IPS-15b (cell line): ENCODE measurements around the gene GRAMD1A.

Source experiments
- H3K27me3 ChIP-seq: one replicate; pipeline ENCODE4 v1.6.1; 2013; ENCODE audit warnings: low read length; ENCODE audit not compliant: control insufficient read depth, insufficient read depth
- H3K36me3 ChIP-seq: one replicate; pipeline ENCODE4 v1.6.1; 2013; ENCODE audit warnings: low read length; ENCODE audit not compliant: control insufficient read depth, insufficient read depth
- H3K4me1 ChIP-seq: one replicate; pipeline ENCODE4 v1.6.1; 2013; ENCODE audit warnings: mild to moderate bottlenecking, low read length; ENCODE audit not compliant: control insufficient read depth, insufficient read depth
- H3K4me3 ChIP-seq: one replicate; pipeline ENCODE4 v1.5.1; 2013; ENCODE audit warnings: low read depth, low read length
- H3K9ac ChIP-seq: one replicate; pipeline ENCODE4 v1.6.1; 2013; ENCODE audit warnings: low read depth, mild to moderate bottlenecking, low read length
- H3K9me3 ChIP-seq: one replicate; pipeline ENCODE4 v1.6.1; 2013; ENCODE audit warnings: mild to moderate bottlenecking, low read length; ENCODE audit not compliant: control insufficient read depth, insufficient read depth

GRAMD1A gene

GRCh38 chr19:35038623-35039512 is 38.7 kb downstream of the GRAMD1A start:
- H3K36me3 ChIP-seq, result peaks cover 8% of the 10 kb centered on the region
- H3K9ac ChIP-seq, result no peak overlapping the region
- H3K4me3 ChIP-seq, result peak overlapping the region; percentile 37
- H3K27me3 ChIP-seq, result no peaks in the 10 kb centered on the region
- no peaks in the 10 kb centered on the region for H3K9me3 ChIP-seq
- peaks cover 4% of the 10 kb centered on the region for H3K4me1 ChIP-seq

- H3K36me3 ChIP-seq, result no peaks in the 10 kb centered on the region
- no peaks in the 10 kb centered on the region for H3K27me3 ChIP-seq
- peak overlapping the region; percentile 60 for H3K9ac ChIP-seq
- peaks cover 13% of the 10 kb centered on the region for H3K4me1 ChIP-seq
- peak overlapping the region; percentile 53 for H3K4me3 ChIP-seq
- H3K9me3 ChIP-seq, result no peaks in the 10 kb centered on the region
Measured at GRCh38 chr19:35039881-35040825, 40.0 kb downstream of the GRAMD1A start.

GRCh38 chr19:35040826-35041547 is 40.9 kb downstream of the GRAMD1A start:
- H3K4me1 ChIP-seq, result peaks cover 15% of the 10 kb centered on the region
- no peaks in the 10 kb centered on the region for H3K36me3 ChIP-seq
- H3K9ac ChIP-seq, result peak overlapping the region; percentile 60
- H3K4me3 ChIP-seq, result peak overlapping the region; percentile 53
- no peaks in the 10 kb centered on the region for H3K9me3 ChIP-seq
- no peaks in the 10 kb centered on the region for H3K27me3 ChIP-seq

DNA sequence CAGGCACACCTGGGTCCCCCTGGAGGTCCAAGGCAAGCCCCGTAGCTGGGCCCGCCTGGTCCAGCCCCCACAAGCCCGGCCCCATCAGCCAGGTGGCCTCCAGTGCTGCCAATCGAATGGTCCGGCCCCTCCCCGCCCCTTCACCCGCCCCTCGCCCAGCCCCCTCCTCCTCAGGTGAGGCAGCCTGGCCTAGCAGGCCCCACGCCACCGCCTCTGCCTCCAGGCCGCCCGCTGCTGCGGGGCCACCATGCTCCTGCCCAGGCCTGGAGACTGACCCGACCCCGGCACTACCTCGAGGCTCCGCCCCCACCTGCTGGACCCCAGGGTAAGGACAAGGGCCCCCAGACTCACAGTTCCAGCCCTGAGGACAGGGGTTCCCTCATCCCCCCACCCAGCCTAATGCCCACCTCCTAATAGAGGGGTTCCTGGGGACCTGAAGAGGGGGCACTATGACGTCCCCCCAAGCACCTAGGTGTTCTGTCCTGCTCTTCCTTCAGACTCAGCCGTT is 41.5 kb downstream of the GRAMD1A start, which contains the start of gene HPN:
TSS of gene HPN (plus strand) at position 174 of the 508 bp plus-strand sequence. CDS start 786 bp downstream, outside the sequence.
- Histone ChIP-seq H3K4me3 (peak within 1 kb of the TSS; percentile 77), H3K9me3 (no peaks in the 10 kb centered on the region), H3K27me3 (no peaks in the 10 kb centered on the region), H3K36me3 (no peaks in the 10 kb centered on the region), H3K4me1 (peaks cover 15% of the 10 kb centered on the region), H3K9ac (peak within 1 kb of the TSS; percentile 73)

GRCh38 chr19:35042056-35042730 is 42.1 kb downstream of the GRAMD1A start:
- peaks cover 15% of the 10 kb centered on the region for H3K4me1 ChIP-seq
- H3K9ac ChIP-seq, result peak overlapping the region; percentile 73
- no peaks in the 10 kb centered on the region for H3K36me3 ChIP-seq
- peak overlapping the region; percentile 77 for H3K4me3 ChIP-seq
- no peaks in the 10 kb centered on the region for H3K27me3 ChIP-seq
- H3K9me3 ChIP-seq, result no peaks in the 10 kb centered on the region

- no peaks in the 10 kb centered on the region for H3K27me3 ChIP-seq
- no peak overlapping the region for H3K4me3 ChIP-seq
- no peaks in the 10 kb centered on the region for H3K9me3 ChIP-seq
- H3K9ac ChIP-seq, result no peak overlapping the region
- no peaks in the 10 kb centered on the region for H3K36me3 ChIP-seq
- H3K4me1 ChIP-seq, result peaks cover 15% of the 10 kb centered on the region
Measured at GRCh38 chr19:35042954-35043604, 43.0 kb downstream of the GRAMD1A start.

GRCh38 chr19:35043906-35044305 is 43.8 kb downstream of the GRAMD1A start:
- Histone ChIP-seq H3K4me1 (peaks cover 14% of the 10 kb centered on the region), H3K36me3 (no peaks in the 10 kb centered on the region), H3K27me3 (no peaks in the 10 kb centered on the region), H3K9ac (no peak overlapping the region), H3K9me3 (no peaks in the 10 kb centered on the region), H3K4me3 (no peak overlapping the region)

DNA sequence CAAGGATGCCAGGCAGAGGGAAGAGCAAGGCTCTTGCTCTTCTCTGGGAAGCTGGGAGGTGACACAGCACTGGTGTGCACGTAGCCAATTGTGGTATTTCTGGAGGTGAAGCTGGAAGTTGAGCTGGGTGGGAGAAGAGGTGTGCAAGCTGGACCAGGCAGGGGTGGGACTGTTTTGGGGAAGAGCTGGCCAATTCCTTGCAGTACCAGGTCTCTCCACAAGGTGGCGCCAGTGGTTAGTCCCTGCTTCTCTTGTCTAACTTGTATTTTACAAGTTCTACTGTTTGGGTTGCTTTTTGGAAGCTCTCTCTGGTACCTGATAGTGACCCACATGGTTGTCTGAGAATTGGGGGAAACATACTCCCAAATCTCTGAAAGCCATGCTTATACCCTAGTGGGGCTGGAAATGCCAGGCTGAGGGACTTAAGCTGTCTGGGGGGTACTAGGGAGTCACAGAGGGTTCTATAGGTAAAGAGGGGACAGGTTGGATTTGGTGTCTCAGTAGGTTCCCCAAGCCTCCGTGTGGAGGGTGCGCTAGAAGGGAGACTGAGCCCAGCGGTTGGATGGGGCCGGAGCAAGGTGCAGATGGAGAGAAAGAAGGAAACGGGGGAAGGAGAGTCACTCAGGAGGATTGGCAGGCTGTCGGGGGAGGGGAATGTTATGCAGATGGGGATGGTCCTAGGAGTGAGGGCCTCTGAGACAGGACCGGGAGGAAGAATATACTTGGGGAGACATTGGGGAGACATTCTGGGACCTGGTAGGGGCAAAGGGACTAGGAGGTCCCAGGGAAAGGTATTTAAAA is 44.4 kb downstream of the GRAMD1A start:
- H3K27me3 ChIP-seq, result no peaks in the 10 kb centered on the region
- H3K4me3 ChIP-seq, result no peak overlapping the region
- no peak overlapping the region for H3K9ac ChIP-seq
- no peaks in the 10 kb centered on the region for H3K36me3 ChIP-seq
- H3K4me1 ChIP-seq, result peaks cover 11% of the 10 kb centered on the region
- no peaks in the 10 kb centered on the region for H3K9me3 ChIP-seq

GRCh38 chr19:35045667-35046300 is 45.7 kb downstream of the GRAMD1A start:
- Histone ChIP-seq H3K4me1 (peaks cover 11% of the 10 kb centered on the region), H3K36me3 (no peaks in the 10 kb centered on the region), H3K4me3 (no peak overlapping the region), H3K9ac (no peak overlapping the region), H3K27me3 (no peaks in the 10 kb centered on the region), H3K9me3 (no peaks in the 10 kb centered on the region)
